SU-DHL-6 (cell line): ENCODE data around the gene PXMP4.

Source experiments
- H2AFZ ChIP-seq: fragments of 200-600 bp; sonication (generic); 2 replicates; pipeline ENCODE4 v1.6.1; 2014; ENCODE audit warnings: low read depth, mild to moderate bottlenecking, moderate library complexity, mixed read lengths, antibody characterized with exemption, low read length; ENCODE audit not compliant: severe bottlenecking
- H3F3A ChIP-seq: fragments of 200-600 bp; shearing (Covaris generic); 2 replicates; pipeline ENCODE4 v1.6.0; 2016; ENCODE audit warnings: antibody characterized with exemption, mild to moderate bottlenecking; ENCODE audit not compliant: insufficient read depth
- H3K27ac ChIP-seq: fragments of 200-600 bp; sonication (generic); 2 replicates; pipeline ENCODE4 v1.5.1; 2016; ENCODE audit warnings: low read depth, mild to moderate bottlenecking, low read length, moderate library complexity, mixed read lengths
- H3K27me3 ChIP-seq: fragments of 200-600 bp; sonication (generic), shearing (Covaris generic); 2 replicates; pipeline ENCODE4 v1.6.0; 2014; ENCODE audit warnings: mild to moderate bottlenecking, low read length
- H3K36me3 ChIP-seq: fragments of 200-600 bp; sonication (generic); 2 replicates; pipeline ENCODE4 v1.6.1; 2014; ENCODE audit warnings: mild to moderate bottlenecking, low read length, mixed read lengths
- H3K4me2 ChIP-seq: fragments of 300-600, 200-600 bp; shearing (Covaris generic), sonication (generic); 2 replicates; pipeline ENCODE4 v1.6.0; 2014; ENCODE audit warnings: low read length, low read depth, mild to moderate bottlenecking; ENCODE audit not compliant: poor library complexity, severe bottlenecking
- H3K4me3 ChIP-seq: fragments of 200-600 bp; sonication (generic); 2 replicates; pipeline ENCODE4 v1.5.1; 2014; ENCODE audit warnings: antibody characterized with exemption, low read length, mild to moderate bottlenecking, mixed read lengths; ENCODE audit not compliant: insufficient read depth, poor library complexity, severe bottlenecking
- H3K79me2 ChIP-seq: fragments of 200-600 bp; sonication (generic); 2 replicates; pipeline ENCODE4 v1.6.1; 2014; ENCODE audit warnings: mild to moderate bottlenecking, low read length, moderate library complexity; ENCODE audit not compliant: insufficient read depth
- H3K9ac ChIP-seq: fragments of 200-600 bp; sonication (generic); 2 replicates; pipeline ENCODE4 v1.7.0; 2014; ENCODE audit warnings: mild to moderate bottlenecking, low read length
- H3K9me2 ChIP-seq: fragments of 200-600 bp; sonication (generic); replicated peaks from 2 replicates; pipeline ENCODE4 v1.6.1; 2014; ENCODE audit warnings: low read length; ENCODE audit not compliant: insufficient read depth
- H3K9me3 ChIP-seq: fragments of 200-600 bp; sonication (generic); 2 replicates; pipeline ENCODE4 v1.6.1; 2014; ENCODE audit warnings: low read length, mixed read lengths; ENCODE audit not compliant: insufficient read depth
- H4K20me1 ChIP-seq: fragments of 200-600 bp; sonication (generic); 2 replicates; pipeline ENCODE4 v1.6.1; 2014; ENCODE audit warnings: low read depth, mild to moderate bottlenecking, antibody characterized with exemption, low read length, moderate library complexity, mixed read lengths
- EZH2phosphoT487 ChIP-seq: fragments of 200-600 bp; sonication (generic), shearing (Covaris generic); conservative IDR thresholded peaks from 2 replicates; pipeline ENCODE4 v1.6.1; 2018; ENCODE audit warnings: mild to moderate bottlenecking, antibody characterized with exemption, low read length, moderate library complexity, mixed read lengths
- TF ChIP-seq, protein P1 (sequence below): fragments of 200-600 bp; sonication (generic); IDR thresholded peaks from one replicate; pipeline ENCODE4 v1.5.1; 2017; ENCODE audit warnings: antibody characterized with exemption, mild to moderate bottlenecking, low read length, moderate library complexity; ENCODE audit not compliant: insufficient read depth, poor library complexity, severe bottlenecking

PXMP4 gene, protein sequence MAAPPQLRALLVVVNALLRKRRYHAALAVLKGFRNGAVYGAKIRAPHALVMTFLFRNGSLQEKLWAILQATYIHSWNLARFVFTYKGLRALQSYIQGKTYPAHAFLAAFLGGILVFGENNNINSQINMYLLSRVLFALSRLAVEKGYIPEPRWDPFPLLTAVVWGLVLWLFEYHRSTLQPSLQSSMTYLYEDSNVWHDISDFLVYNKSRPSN

DNA sequence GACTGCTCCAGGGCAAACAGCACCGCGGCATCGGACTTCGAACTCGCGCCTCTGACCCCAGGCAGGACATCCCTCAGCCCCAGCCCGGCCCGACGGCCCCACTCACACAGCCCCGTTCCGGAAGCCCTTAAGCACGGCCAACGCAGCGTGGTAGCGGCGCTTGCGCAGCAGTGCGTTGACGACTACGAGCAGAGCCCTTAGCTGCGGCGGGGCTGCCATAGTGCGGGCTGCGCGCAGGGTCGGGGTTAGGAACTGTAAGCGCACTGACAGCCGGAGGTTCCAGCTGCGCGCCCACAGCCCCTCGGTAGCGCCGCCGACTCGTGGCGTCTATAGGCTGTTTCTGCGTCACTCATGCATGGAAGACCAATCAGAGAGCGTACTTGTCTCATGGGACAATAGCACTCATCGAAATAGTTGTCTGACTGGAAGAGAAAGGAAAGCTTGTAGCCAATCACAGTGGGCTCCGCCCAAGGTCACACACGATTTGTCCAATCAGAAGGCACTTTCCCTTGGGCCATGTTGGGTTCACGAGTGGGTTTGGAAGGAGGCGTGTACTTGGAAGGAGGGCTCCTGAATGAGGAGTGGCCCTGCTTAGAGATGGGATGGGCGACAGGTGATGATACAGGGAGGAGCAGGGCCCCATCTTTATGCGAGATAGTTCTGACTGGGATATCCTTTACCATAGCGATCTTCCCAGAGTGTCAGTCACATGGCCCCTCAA lies at the start of gene PXMP4:
Gene PXMP4 (minus strand): TSS at position 322 of the 721 bp plus-strand sequence. CDS start 103 bp downstream, at position 219.
- Histone ChIP-seq H3K27me3 (no peaks in the 10 kb centered on the region), H3F3A (0 out of 2 replicates have a peak, but pooled peaks cover 5% of the 10 kb centered on the region), H3K9ac (peak within 1 kb of the TSS; percentile 73), H2AFZ (peak within 1 kb of the TSS; percentile 31), H4K20me1 (no peaks in the 10 kb centered on the region), H3K79me2 (peaks cover 21% of the 10 kb centered on the region; the same call in 1 of the 2 replicates), H3K9me3 (no peaks in the 10 kb centered on the region), H3K36me3 (no peaks in the 10 kb centered on the region), H3K9me2 (no peaks in the 10 kb centered on the region), H3K4me3 (peak within 1 kb of the TSS; percentile 79), H3K27ac (peak within 1 kb of the TSS; percentile 39), H3K4me2 (peak within 1 kb of the TSS; percentile 66)
- no peak for TF ChIP-seq EZH2phosphoT487
- TF ChIP-seq, protein P1, sequence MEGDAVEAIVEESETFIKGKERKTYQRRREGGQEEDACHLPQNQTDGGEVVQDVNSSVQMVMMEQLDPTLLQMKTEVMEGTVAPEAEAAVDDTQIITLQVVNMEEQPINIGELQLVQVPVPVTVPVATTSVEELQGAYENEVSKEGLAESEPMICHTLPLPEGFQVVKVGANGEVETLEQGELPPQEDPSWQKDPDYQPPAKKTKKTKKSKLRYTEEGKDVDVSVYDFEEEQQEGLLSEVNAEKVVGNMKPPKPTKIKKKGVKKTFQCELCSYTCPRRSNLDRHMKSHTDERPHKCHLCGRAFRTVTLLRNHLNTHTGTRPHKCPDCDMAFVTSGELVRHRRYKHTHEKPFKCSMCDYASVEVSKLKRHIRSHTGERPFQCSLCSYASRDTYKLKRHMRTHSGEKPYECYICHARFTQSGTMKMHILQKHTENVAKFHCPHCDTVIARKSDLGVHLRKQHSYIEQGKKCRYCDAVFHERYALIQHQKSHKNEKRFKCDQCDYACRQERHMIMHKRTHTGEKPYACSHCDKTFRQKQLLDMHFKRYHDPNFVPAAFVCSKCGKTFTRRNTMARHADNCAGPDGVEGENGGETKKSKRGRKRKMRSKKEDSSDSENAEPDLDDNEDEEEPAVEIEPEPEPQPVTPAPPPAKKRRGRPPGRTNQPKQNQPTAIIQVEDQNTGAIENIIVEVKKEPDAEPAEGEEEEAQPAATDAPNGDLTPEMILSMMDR, result no peak

DNA sequence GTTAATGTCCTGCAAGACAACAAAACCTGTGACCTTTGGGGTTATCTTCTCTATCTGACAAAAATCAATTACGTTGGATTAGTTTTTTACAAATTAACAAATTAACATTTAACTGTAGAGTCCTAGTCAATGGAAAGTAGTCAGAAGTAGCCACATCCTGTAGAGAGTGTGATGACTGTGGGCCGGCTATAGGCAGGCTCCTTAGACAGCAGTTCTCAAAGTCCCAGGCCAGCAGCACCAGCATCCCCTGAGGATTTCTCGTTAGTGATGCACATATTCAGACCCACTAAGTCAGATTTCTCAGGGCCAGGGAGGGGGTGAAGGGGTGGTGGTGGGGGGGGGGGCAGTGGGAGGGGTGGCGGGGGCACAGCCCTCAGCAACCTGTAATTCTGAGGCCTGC lies 48.9 kb upstream of the PXMP4 start:
- Histone ChIP-seq H3F3A (peaks cover 11% of the 10 kb centered on the region; the same call in 1 of the 2 replicates), H3K79me2 (no peaks in the 10 kb centered on the region), H3K9me3 (no peaks in the 10 kb centered on the region), H3K27ac (no peak overlapping the region), H3K9ac (no peak overlapping the region), H3K4me3 (no peak overlapping the region), H4K20me1 (no peaks in the 10 kb centered on the region), H3K4me2 (no peak overlapping the region), H3K9me2 (no peaks in the 10 kb centered on the region), H2AFZ (no peak overlapping the region), H3K36me3 (no peaks in the 10 kb centered on the region), H3K27me3 (no peaks in the 10 kb centered on the region)
- TF ChIP-seq EZH2phosphoT487, result no peak
- TF ChIP-seq, protein P1, result no peak

DNA sequence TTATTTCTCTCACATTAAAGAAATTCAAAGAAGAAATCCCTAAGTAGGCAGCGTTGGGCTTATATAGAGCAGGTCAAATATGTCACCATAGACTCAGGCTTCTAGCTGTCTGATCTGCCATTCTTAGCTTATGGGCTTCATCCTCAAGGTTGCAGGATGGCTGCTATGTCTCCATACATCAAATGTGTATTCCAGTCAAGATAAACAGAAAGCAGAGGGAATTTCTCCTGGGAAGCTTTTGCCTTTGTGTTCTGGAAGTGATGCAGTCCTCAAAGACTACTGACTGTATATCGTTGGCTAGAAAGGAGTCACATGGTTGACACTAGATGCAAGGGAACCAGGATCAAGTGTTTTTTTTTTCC lies 47.6 kb upstream of the PXMP4 start:
- Histone ChIP-seq H3K4me2 (no peak overlapping the region), H3K9me2 (no peaks in the 10 kb centered on the region), H3F3A (peaks cover 5% of the 10 kb centered on the region; the same call in 1 of the 2 replicates), H3K27ac (no peak overlapping the region), H3K9ac (no peak overlapping the region), H2AFZ (no peak overlapping the region), H3K9me3 (no peaks in the 10 kb centered on the region), H3K4me3 (no peak overlapping the region), H3K27me3 (no peaks in the 10 kb centered on the region), H3K79me2 (no peaks in the 10 kb centered on the region), H4K20me1 (no peaks in the 10 kb centered on the region), H3K36me3 (no peaks in the 10 kb centered on the region)
- TF ChIP-seq, protein P1, result no peak
- no peak for TF ChIP-seq EZH2phosphoT487
